Esophagus squamous epithelium (tissue), 4 donors: ENCODE data around the gene NOXA1.

Experiments
- CTCF ChIP-seq, 6 experiments: fragments of 450-650 bp in 4 of 6; fragments of 200-600 bp in 2 of 6; sonication (generic) in 2 of 6; IDR thresholded peaks; one replicate each; pipeline ENCODE4 v1.5.1; 2016 to 2019; ENCODE audit warnings: antibody characterized with exemption in 6 of 6, mild to moderate bottlenecking in 4 of 6, moderate library complexity in 4 of 6
- POLR2A ChIP-seq, 4 donors: fragments of 450-650 bp; IDR thresholded peaks; one replicate each; pipeline ENCODE4 v1.6.1; 2017; ENCODE audit warnings: antibody characterized with exemption in 4 of 4, mild to moderate bottlenecking in 4 of 4, moderate library complexity in 3 of 4

GRCh38 chr9:137381501-137382443 lies 41.4 kb upstream of the NOXA1 start:
- TF ChIP-seq CTCF (IDR thresholded peaks at IDR 0.05) = no peak
- TF ChIP-seq POLR2A (IDR thresholded peaks at IDR 0.05) = no peak
